HG03159 (cell line): Measurements from ENCODE around the gene AXDND1.

Source experiments
- ATAC-seq: cut with Tn5 transposase; IDR thresholded peaks from one replicate; pipeline ENCODE4 v1.9.1; 2021; ENCODE audit warnings: mild to moderate bottlenecking, moderate library complexity; ENCODE audit not compliant: unreplicated experiment

AXDND1 gene

GRCh38 chr1:179554427-179554826, 188.7 kb downstream of the AXDND1 start:
- ATAC-seq, result no peak

GRCh38 chr1:179558078-179558477, 192.3 kb downstream of the AXDND1 start:
- no peak for ATAC-seq

- no peak for ATAC-seq
Observed at GRCh38 chr1:179575497-179576314, 209.9 kb downstream of the AXDND1 start, which contains the start of gene NPHS2. Gene NPHS2, minus strand, starts transcription at chr1:179575948. Its CDS starts 84 bp downstream, at chr1:179575864.

- ATAC-seq, result no peak
Observed at GRCh38 chr1:179576509-179576908, 210.7 kb downstream of the AXDND1 start.

GRCh38 chr1:179583771-179584320, 218.1 kb downstream of the AXDND1 start:
- no peak for ATAC-seq

- no peak for ATAC-seq
Observed at GRCh38 chr1:179586107-179586823, 220.5 kb downstream of the AXDND1 start.

- ATAC-seq, result no peak
Observed at GRCh38 chr1:179587336-179587735, 221.6 kb downstream of the AXDND1 start.

GRCh38 chr1:179588425-179589024, 222.8 kb downstream of the AXDND1 start:
- no peak for ATAC-seq

- ATAC-seq, result no peak
Observed at GRCh38 chr1:179589509-179589908, 223.7 kb downstream of the AXDND1 start.

- ATAC-seq, result no peak
Observed at GRCh38 chr1:179590671-179591070, 224.9 kb downstream of the AXDND1 start.

GRCh38 chr1:179591253-179591591, 225.5 kb downstream of the AXDND1 start:
- ATAC-seq, result no peak

GRCh38 chr1:179591592-179592580, 226.1 kb downstream of the AXDND1 start, which contains the start of gene TDRD5:
Gene TDRD5, plus strand, starts transcription at chr1:179591832. Its CDS starts 784 bp downstream, at chr1:179592616.
- ATAC-seq, result no peak

GRCh38 chr1:179598631-179599030, 232.9 kb downstream of the AXDND1 start:
- peak; percentile 66 for ATAC-seq

- no peak for ATAC-seq
Observed at GRCh38 chr1:179599623-179600249, 234.0 kb downstream of the AXDND1 start.

GRCh38 chr1:179601093-179601492, 235.3 kb downstream of the AXDND1 start:
- no peak for ATAC-seq
